ENCODE data around the gene ACAP2.
"Not testable (repeated sequence)": the region's sequence is repeated elsewhere in the genome, so short reads cannot be mapped to it uniquely, and the experiment has no call there.

The ACAP2 gene

GRCh38 chr3:195441992-195442572, 738 bp downstream of the ACAP2 start:
- peak; percentile 79 for DNase-seq

GRCh38 chr3:195441476-195441991, 1.3 kb downstream of the ACAP2 start:
- DNase-seq, result peak; percentile 69

GRCh38 chr3:195441051-195441450, 1.8 kb downstream of the ACAP2 start:
- no peak for DNase-seq

- DNase-seq, result no peak
Measured at GRCh38 chr3:195440379-195440778, 2.4 kb downstream of the ACAP2 start.

GRCh38 chr3:195438371-195438770, 4.4 kb downstream of the ACAP2 start:
- no peak for DNase-seq

- DNase-seq, result no peak
Measured at GRCh38 chr3:195425849-195426248, 17.0 kb downstream of the ACAP2 start.

GRCh38 chr3:195423818-195424217, 19.0 kb downstream of the ACAP2 start:
- no peak for DNase-seq

- no peak for DNase-seq
Measured at GRCh38 chr3:195421400-195421799, 21.4 kb downstream of the ACAP2 start.

GRCh38 chr3:195416795-195417194, 26.0 kb downstream of the ACAP2 start:
- DNase-seq, result no peak

GRCh38 chr3:195411836-195412235, 31.0 kb downstream of the ACAP2 start:
- no peak for DNase-seq

- DNase-seq, result no peak
Measured at GRCh38 chr3:195410546-195410945, 32.3 kb downstream of the ACAP2 start.

- no peak for DNase-seq
Measured at GRCh38 chr3:195407531-195408409, 35.0 kb downstream of the ACAP2 start.

GRCh38 chr3:195405651-195406050, 37.2 kb downstream of the ACAP2 start:
- DNase-seq, result no peak

GRCh38 chr3:195403841-195404408, 38.9 kb downstream of the ACAP2 start:
- DNase-seq, result no peak

- DNase-seq, result no peak
Measured at GRCh38 chr3:195403244-195403643, 39.6 kb downstream of the ACAP2 start.

GRCh38 chr3:195401943-195402342, 40.9 kb downstream of the ACAP2 start:
- DNase-seq, result peak; percentile 33

GRCh38 chr3:195398460-195398859, 44.4 kb downstream of the ACAP2 start:
- not testable (repeated sequence) for DNase-seq

- DNase-seq, result no peak
Measured at GRCh38 chr3:195397524-195397923, 45.3 kb downstream of the ACAP2 start.

- no peak for DNase-seq
Measured at GRCh38 chr3:195395208-195395816, 47.5 kb downstream of the ACAP2 start.

- DNase-seq, result no peak
Measured at GRCh38 chr3:195394700-195395099, 48.1 kb downstream of the ACAP2 start.

GRCh38 chr3:195394024-195394423, 48.8 kb downstream of the ACAP2 start:
- DNase-seq, result no peak

GRCh38 chr3:195388380-195388779, 54.4 kb downstream of the ACAP2 start:
- DNase-seq, result no peak

GRCh38 chr3:195386739-195387138, 56.1 kb downstream of the ACAP2 start:
- DNase-seq, result no peak

Measured in NCI-H82 (cell line).